ENCODE data around the gene SORBS1. TPM values are rescaled to one million over a fixed set of nuclear protein-coding genes. Genes with fewer than 3 reads are reported as not detected.

Gene SORBS1
- total RNA-seq, 1 donor from 2014 or later = 16.1 TPM

DNA sequence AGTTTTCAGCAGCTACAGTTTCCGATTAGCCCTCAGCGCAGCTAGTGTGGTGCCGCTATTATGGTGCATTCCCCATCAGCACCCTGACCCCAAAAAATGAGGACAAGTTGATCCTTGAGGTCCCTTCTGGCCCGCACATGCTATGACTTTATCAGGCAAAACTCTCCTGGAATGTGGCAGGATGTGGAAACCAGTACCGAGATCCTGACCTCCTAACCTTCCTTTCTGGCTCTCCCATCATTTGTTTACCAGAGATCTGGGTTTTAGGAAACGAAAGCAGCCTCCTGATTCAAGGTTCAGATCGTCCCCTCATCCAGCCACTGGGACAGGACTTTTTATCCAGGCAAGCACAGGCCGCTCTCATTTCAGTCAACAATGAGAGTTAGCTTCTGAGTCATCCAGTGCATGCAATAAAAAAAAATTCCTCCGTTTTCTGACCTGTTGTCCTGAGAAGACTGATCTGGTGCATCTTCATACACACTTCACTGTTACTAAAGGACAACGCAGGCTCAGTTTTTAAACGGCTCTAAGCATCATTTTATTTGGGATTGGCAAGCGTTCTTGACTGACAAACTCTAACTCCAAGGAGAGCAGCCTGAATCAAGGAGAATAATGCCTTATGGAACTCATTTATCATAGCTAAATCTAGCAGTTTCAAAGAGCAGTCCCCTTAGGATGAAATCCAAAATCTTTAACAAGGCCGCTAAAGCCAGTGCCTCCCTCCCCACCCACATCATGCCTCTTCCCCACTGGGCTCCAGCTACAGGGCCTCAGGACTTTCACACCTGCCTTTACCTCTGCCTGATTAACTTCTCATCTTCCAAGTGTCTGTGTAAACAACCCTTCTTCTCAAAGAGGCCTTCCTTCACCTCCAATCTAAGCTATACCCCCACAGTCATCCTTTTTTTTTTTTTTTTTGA, 287.5 kb downstream of the SORBS1 start:
- peaks cover 3% of the 10 kb centered on the region for H3K27me3 Mint-ChIP-seq (ENCODE audit: insufficient read depth, low read depth)
- Histone ChIP-seq H3K79me2 (ENCODE audit: low read depth) (no peaks in the 10 kb centered on the region), H3K27ac (no peak overlapping the region), H3K9ac (no peak overlapping the region), H3K4me3 (no peak overlapping the region), H3F3A (ENCODE audit: low read depth) (no peaks in the 10 kb centered on the region), H3K27me3 (no peaks in the 10 kb centered on the region), H2AFZ (replicated peaks) (no peak overlapping the region), H3K4me1 (peaks cover 5% of the 10 kb centered on the region), H3K9me3 (ENCODE audit: low read depth) (no peaks in the 10 kb centered on the region), H3K36me3 (no peaks in the 10 kb centered on the region), H4K20me1 (ENCODE audit: low read depth) (no peaks in the 10 kb centered on the region), H3K4me2 (no peak overlapping the region)
- no peaks in the 10 kb centered on the region for H3K36me3 Mint-ChIP-seq
- no peak overlapping the region for H3K27ac Mint-ChIP-seq
- H3K9me3 Mint-ChIP-seq = no peaks in the 10 kb centered on the region
- TF ChIP-seq, protein P1, sequence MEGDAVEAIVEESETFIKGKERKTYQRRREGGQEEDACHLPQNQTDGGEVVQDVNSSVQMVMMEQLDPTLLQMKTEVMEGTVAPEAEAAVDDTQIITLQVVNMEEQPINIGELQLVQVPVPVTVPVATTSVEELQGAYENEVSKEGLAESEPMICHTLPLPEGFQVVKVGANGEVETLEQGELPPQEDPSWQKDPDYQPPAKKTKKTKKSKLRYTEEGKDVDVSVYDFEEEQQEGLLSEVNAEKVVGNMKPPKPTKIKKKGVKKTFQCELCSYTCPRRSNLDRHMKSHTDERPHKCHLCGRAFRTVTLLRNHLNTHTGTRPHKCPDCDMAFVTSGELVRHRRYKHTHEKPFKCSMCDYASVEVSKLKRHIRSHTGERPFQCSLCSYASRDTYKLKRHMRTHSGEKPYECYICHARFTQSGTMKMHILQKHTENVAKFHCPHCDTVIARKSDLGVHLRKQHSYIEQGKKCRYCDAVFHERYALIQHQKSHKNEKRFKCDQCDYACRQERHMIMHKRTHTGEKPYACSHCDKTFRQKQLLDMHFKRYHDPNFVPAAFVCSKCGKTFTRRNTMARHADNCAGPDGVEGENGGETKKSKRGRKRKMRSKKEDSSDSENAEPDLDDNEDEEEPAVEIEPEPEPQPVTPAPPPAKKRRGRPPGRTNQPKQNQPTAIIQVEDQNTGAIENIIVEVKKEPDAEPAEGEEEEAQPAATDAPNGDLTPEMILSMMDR (IDR thresholded peaks at IDR 0.05) = no peak
- TF ChIP-seq EZH2phosphoT487 (IDR thresholded peaks at IDR 0.05) (no peak), EZH2 (IDR thresholded peaks at IDR 0.05) (no peak)
- H3K4me1 Mint-ChIP-seq = no peaks in the 10 kb centered on the region
- H3K4me3 Mint-ChIP-seq = no peak overlapping the region
- DNase-seq (ENCODE audit: low spot score) = no peak

DNA sequence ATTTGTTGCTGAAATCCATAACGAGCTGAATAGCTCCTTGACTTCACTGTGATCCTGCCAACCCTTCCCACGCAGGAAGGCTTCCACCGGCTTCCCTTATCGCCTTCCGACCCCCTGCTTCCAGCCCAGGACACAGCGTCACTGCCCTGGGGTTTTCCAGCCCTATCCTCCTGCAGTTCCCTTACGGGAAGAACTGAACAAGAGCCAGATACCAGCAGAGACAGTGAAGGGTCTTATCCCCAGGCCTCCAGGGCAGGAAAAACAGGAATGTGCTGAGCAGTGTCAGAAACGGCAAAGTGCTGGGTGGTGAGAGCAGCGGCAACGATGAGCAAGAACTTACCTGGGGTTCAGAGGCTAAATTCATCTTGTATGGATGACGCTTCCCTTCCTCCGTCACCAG, 292.7 kb downstream of the SORBS1 start:
- H3K9me3 ChIP-seq (ENCODE audit: low read depth) = no peaks in the 10 kb centered on the region

DNA sequence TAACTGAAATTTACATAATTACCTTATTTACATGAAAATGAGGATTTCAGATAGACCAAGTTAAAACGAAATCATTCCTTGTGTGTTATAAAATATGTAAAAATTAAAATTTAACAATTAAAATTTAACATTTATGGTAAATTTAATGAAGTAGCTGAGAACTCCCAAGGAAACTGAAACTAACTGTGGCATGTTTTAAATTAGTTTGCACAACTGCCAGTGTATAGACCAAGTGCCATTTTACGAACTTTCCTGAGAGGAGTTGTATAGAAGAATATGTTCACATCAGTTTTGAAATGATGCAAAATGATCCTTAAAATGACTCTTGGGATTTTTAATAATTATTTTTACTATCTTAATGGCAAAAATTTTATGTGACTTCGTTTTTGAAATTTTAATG, 293.9 kb downstream of the SORBS1 start:
- Histone ChIP-seq H3K79me2 (ENCODE audit: low read depth) (no peaks in the 10 kb centered on the region), H4K20me1 (ENCODE audit: low read depth) (no peaks in the 10 kb centered on the region), H3K9ac (no peak overlapping the region), H3K27me3 (no peaks in the 10 kb centered on the region), H3K36me3 (no peaks in the 10 kb centered on the region), H2AFZ (replicated peaks) (no peak overlapping the region), H3K4me1 (peaks cover 26% of the 10 kb centered on the region), H3K4me2 (no peak overlapping the region), H3K4me3 (no peak overlapping the region), H3K27ac (no peak overlapping the region), H3F3A (ENCODE audit: low read depth) (peaks cover 16% of the 10 kb centered on the region), H3K9me3 (ENCODE audit: low read depth) (no peaks in the 10 kb centered on the region)
- peaks cover 8% of the 10 kb centered on the region for H3K27me3 Mint-ChIP-seq (ENCODE audit: insufficient read depth, low read depth)
- H3K36me3 Mint-ChIP-seq = no peaks in the 10 kb centered on the region
- H3K4me1 Mint-ChIP-seq = peaks cover 29% of the 10 kb centered on the region
- no peak for DNase-seq (ENCODE audit: low spot score)
- H3K9me3 Mint-ChIP-seq = no peaks in the 10 kb centered on the region
- H3K4me3 Mint-ChIP-seq = no peak overlapping the region
- TF ChIP-seq EZH2phosphoT487 (IDR thresholded peaks at IDR 0.05) (no peak), EZH2 (IDR thresholded peaks at IDR 0.05) (no peak)
- TF ChIP-seq, protein P1 (IDR thresholded peaks at IDR 0.05) = no peak
- H3K27ac Mint-ChIP-seq = no peak overlapping the region

More for the DNA sequence above, 292.7 kb downstream of the SORBS1 start:
- TF ChIP-seq, protein P1 (IDR thresholded peaks at IDR 0.05) = no peak
- TF ChIP-seq EZH2 (IDR thresholded peaks at IDR 0.05) (no peak), EZH2phosphoT487 (IDR thresholded peaks at IDR 0.05) (no peak)
- peaks cover 8% of the 10 kb centered on the region for H3K27me3 Mint-ChIP-seq (ENCODE audit: insufficient read depth, low read depth)
- Histone ChIP-seq H2AFZ (replicated peaks) (peak overlapping the region; percentile 8), H3K79me2 (ENCODE audit: low read depth) (no peaks in the 10 kb centered on the region), H3F3A (ENCODE audit: low read depth) (peaks cover 16% of the 10 kb centered on the region), H3K4me1 (peaks cover 23% of the 10 kb centered on the region), H3K27me3 (no peaks in the 10 kb centered on the region), H3K4me3 (no peak overlapping the region), H3K4me2 (no peak overlapping the region), H3K36me3 (no peaks in the 10 kb centered on the region), H3K27ac (no peak overlapping the region), H3K9ac (no peak overlapping the region), H4K20me1 (ENCODE audit: low read depth) (no peaks in the 10 kb centered on the region)
- DNase-seq (ENCODE audit: low spot score) = peak; percentile 35
- peaks cover 26% of the 10 kb centered on the region for H3K4me1 Mint-ChIP-seq
- H3K36me3 Mint-ChIP-seq = no peaks in the 10 kb centered on the region
- H3K9me3 Mint-ChIP-seq = no peaks in the 10 kb centered on the region
- peak overlapping the region; percentile 21 for H3K27ac Mint-ChIP-seq
- H3K4me3 Mint-ChIP-seq = no peak overlapping the region

Measured in neural progenitor cell (in vitro differentiated cells).